Kasumi-1 (cell line): Measurements from ENCODE around the gene NPAS3.

Experiments
- DNase-seq, 2 experiments: peaks; one replicate each; lab custom pipeline; 2025; lab: John Stamatoyannopoulos, UW

NPAS3 gene

GRCh38 chr14:33016613-33017012 lies 77.9 kb downstream of the NPAS3 start:
- no peak for DNase-seq

DNA sequence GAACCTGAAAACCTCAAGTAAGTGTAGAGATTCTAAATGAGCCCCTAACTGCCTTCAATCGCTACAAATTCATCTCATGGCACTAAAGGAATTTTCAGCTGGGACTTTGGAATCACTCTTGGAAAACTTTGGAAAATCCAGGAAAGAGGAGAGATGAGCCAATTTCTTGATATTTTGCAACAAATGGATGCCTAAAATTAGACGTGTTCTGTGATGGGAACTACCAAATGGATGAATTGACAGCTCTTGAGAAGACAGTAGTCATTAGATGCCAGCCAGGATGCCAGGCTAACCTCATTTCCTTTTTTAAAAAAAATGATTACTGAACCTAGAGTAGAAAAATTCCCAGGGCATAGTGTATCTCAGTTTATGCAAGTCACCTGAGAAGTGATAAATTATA lies 78.3 kb downstream of the NPAS3 start:
- no peak for DNase-seq

GRCh38 chr14:33019346-33019745 lies 80.7 kb downstream of the NPAS3 start:
- DNase-seq, result no peak

DNA sequence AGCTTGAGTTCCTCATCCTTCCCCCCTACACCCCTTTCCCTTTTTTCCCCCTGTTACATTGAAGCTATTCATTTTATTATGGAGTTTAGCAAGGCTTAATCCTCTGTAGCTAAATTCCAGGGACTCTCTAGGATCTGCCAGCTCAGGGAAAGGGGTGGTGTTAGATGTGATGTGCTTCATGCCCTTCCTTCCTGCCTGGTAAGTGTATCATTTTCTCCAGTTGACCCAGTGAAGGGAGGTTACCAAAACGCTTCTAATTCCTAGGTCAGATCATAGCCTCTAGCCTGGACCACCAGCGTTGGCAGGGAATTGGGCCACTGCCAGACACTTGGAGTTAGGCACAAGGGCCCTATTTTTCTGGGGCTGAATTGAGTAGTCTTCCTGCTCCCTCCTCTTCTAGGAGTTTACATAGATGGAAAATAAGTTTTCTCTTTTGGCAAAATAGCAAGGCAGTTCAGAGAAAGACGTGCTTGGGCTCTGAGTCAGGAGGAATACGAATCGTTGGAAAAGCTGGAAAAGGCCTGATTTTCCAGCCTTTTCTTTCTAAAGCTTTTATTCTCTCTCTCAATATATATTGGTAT lies 88.3 kb downstream of the NPAS3 start:
- no peak for DNase-seq

DNA sequence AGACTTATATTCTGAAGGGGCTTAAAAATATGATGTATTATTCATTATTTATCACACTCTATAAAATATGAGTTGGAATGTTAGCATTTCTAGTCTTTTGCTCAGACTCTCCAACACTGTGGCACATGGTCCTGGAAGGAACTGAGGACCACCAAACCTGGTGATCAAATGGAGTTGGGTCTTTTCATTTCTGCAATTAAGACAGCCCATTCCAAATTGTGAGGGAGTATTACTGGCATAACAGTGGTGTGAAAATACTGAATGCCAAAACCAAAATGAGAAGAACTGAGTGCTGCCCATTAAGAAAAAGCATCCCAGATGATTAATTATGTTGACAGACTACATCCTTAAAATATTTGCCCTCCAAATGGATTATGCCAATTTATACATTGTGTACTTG lies 90.8 kb downstream of the NPAS3 start:
- DNase-seq, result no peak

DNA sequence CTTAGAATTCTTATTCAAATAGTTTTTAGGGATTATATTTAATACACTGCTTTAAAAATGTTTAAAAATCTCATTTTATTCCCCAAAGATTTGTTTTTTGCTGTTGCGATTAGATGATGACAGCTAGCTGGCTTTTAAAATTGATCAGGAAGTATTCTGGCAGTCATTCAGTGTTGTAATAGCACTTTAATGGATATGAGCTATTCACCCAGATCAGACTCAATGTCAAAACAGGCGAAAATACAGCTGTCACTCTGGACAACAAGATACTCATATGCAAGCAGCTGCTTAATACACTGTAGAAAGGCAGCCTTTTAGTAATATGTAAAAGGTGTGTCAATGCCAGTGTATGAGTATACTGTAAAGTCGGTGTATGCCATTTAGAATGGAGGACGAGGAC lies 91.7 kb downstream of the NPAS3 start:
- DNase-seq, result no peak

DNA sequence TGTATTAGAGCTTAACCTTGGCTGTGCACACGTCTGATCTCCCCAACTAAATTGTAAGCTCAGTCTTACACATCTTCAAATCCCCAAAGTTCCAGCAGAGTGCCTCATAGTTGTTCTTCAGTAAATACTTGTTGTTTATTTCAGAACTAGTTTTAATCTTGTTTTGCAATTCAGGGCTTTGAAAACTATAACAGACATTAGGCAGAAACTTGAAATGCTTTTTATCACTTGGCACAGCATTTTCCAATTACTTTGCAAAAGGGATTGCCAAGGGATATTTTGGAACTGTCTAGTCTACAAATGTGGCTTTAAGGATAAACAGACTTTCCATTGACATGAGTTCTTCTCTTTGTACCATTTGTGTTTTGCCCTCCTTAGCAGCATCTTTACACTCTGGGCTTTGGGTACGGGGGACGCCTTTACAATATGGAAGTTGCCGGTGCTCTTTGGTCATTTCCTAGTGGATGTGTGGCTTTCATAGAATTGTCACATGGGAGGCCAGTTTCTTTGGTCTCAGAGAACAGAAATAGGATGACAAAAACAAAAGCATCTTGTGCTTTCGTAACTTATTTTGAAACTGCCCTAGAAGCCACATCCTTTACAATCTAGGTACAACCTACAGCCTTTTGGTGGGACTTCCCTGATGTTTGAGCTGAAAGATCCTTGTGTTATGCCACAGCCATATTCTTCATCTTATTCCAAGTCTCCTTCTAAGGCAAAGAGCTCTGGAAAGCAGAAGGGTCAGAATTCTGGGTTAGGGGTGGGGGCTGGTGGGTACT lies 96.9 kb downstream of the NPAS3 start:
- no peak for DNase-seq

- DNase-seq, result no peak
These were observed 100.6 kb downstream of the NPAS3 start for GRCh38 chr14:33039311-33039710.

DNA sequence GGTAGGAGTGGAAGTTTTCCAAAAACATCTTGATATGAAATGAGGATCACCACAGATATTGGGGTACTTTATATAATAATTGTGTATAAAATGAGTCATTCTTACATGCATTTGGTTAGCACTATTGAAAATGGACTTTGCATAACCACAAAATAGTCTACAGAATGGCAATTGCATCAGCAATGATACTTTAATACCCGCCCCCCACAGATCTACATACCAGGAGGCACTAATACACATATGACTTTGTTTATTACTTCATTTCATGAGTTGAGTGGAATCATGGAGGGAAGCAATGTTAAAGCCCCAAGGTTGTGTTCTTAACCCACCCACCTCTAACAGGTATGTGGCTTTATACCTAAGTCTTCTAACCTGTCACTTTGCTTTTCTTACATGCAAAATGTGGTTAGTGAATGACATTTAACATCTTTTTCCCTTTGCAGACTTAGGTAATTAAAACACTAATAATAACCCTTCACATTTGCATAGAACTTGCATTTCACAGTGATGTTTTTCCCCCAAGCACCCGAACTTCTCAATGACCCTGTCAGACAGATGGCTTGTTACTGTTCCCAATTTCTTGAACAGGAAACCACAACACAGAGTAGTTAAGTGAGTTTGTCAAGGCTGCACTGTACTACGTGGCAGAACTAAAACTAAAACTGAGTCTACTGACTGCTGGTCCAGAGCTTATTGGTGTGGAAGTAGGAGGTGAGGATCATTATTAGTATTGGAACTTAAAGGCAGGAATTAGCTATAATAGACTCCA lies 101.9 kb downstream of the NPAS3 start:
- DNase-seq, result no peak

- DNase-seq, result no peak
These were observed 103.9 kb downstream of the NPAS3 start for GRCh38 chr14:33042591-33042990.

GRCh38 chr14:33045760-33046159 lies 107.1 kb downstream of the NPAS3 start:
- peak; percentile 18 to 40 for DNase-seq

DNA sequence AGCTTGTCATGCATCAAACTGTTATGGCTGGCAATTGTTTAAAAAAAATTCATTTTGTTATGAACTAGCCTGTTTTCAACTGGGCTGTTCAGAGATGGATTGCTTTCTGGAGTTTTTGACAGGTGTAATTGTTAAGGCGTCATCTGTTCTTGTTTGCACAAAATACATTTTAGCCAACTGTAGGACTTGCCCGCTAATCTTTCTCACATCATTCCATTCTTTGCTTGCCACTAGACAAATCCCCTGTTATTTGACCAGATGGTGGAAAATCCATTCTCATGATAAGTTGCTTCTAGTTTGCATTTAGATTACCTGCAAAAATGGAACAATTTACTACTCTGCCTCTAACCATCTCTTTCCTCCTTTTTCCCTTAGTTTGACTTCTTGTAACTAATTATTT lies 114.3 kb downstream of the NPAS3 start:
- DNase-seq, result no peak

GRCh38 chr14:33056213-33056612 lies 117.5 kb downstream of the NPAS3 start:
- no peak for DNase-seq

GRCh38 chr14:33057585-33057984 lies 118.9 kb downstream of the NPAS3 start:
- DNase-seq, result no peak

- DNase-seq, result no peak
These were observed 123.1 kb downstream of the NPAS3 start for GRCh38 chr14:33061667-33062325.

DNA sequence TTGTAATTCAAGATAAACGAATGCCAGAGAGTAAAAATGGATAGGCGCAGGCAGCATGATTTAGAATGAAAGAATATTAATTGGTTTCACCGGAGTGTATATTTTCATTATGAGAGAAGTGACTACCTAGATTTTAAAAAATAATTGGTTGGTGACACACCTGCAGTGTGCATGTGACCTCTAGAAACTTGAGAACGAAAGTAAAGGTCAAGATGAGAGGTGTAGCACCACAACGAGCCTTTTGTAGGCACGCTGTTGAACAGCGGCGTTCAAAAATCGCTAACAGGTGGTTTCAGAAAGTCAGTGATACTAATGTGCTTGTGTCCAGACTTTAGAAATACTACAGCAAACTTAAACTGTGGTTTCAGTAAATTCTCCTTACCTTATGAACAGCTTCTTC lies 123.8 kb downstream of the NPAS3 start:
- no peak for DNase-seq

GRCh38 chr14:33062881-33063280 lies 124.2 kb downstream of the NPAS3 start:
- DNase-seq, result no peak

GRCh38 chr14:33063521-33063920 lies 124.8 kb downstream of the NPAS3 start:
- no peak for DNase-seq

GRCh38 chr14:33065634-33066033 lies 127.0 kb downstream of the NPAS3 start:
- DNase-seq, result no peak

- no peak for DNase-seq
These were observed 129.4 kb downstream of the NPAS3 start for GRCh38 chr14:33068040-33068439.

DNA sequence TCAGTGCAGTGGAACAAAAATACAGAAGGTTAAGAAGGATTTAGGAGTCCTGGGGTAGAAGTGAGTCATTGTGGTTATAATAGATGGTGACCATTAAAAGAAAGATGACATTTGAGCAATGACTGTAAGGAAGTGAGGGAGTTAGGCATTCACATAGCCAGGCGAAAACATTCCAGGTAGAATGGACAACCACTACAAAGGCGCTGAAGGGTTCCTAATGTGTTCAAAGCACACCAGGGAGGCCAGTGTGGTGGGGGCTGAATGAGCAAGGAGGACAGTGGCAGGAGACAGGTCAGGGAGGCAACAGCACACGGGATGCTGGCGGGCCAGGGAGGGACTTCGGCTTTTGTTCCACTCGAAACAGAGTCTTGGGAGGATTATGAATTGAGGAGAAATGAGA lies 129.9 kb downstream of the NPAS3 start:
- DNase-seq, result no peak

GRCh38 chr14:33070475-33070874 lies 131.8 kb downstream of the NPAS3 start:
- DNase-seq, result no peak

GRCh38 chr14:33073023-33073422 lies 134.3 kb downstream of the NPAS3 start:
- no peak for DNase-seq
